SK-N-SH treated with all-trans-retinoic acid at 6 μM for 48 hours (cell line): ENCODE results near the gene NPEPL1.

Experiments
- OSR1 ChIP-seq: fragments of 250-450 bp; sonication (Bioruptor Pico); IDR thresholded peaks from 2 replicates; pipeline ENCODE4 v1.8.0; 2022; ENCODE audit warnings: moderate library complexity, mild to moderate bottlenecking, inconsistent platforms
- PATZ1 ChIP-seq: fragments of 250-450 bp; sonication (Bioruptor Pico); IDR thresholded peaks from 2 replicates; pipeline ENCODE4 v1.8.0; 2020; ENCODE audit warnings: mild to moderate bottlenecking, moderate library complexity, borderline replicate concordance
- TF ChIP-seq, protein P1 (sequence below): fragments of 250-450 bp; sonication (Bioruptor Pico); IDR thresholded peaks from 2 replicates; pipeline ENCODE4 v1.5.1; 2020; ENCODE audit warnings: low read depth, mild to moderate bottlenecking, moderate library complexity

DNA sequence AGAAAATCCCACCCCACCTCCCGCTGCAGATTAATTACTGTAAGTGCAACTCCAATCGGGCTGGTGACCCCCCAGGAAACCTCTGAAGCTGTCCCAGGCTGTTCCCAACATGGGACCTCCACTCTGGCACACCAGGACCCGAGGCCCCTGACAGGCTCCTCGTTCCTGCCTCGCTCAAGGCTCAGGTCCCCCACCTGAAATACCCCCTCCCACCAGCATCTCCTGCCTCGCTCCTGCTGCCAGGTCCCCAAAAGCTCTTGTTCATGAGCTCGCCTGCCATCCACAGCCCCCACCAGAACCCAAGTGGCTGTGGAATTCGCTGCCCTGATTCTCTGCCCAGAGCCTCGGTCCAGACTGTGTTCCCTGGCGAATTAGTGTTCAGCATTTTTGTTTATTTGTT is 26.1 kb downstream of the NPEPL1 start:
- TF ChIP-seq, protein P1, sequence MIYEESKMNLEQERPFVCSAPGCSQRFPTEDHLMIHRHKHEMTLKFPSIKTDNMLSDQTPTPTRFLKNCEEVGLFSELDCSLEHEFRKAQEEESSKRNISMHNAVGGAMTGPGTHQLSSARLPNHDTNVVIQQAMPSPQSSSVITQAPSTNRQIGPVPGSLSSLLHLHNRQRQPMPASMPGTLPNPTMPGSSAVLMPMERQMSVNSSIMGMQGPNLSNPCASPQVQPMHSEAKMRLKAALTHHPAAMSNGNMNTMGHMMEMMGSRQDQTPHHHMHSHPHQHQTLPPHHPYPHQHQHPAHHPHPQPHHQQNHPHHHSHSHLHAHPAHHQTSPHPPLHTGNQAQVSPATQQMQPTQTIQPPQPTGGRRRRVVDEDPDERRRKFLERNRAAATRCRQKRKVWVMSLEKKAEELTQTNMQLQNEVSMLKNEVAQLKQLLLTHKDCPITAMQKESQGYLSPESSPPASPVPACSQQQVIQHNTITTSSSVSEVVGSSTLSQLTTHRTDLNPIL (CRISPR knock-in tag), result no peak
- TF ChIP-seq PATZ1 (CRISPR knock-in tag), result no peak
- no peak for TF ChIP-seq OSR1 (CRISPR knock-in tag)
